ENCODE data around the gene NUPR1. TPM values are rescaled to one million over a fixed set of nuclear protein-coding genes. Genes with fewer than 3 reads are reported as not detected.

NUPR1 gene
- total and polyA plus RNA-seq, 2 of the 13 experiments (the other 11 are each of a cell fraction or from before 2014, with no cell fraction given): 18.0 to 25.6 TPM

GRCh38 chr16:28538733-28539596 lies at the start of gene NUPR1 (continued):
- TF ChIP-seq PHB2 (IDR thresholded peaks at IDR 0.05; ENCODE audit: partially characterized antibody) (no peak), NFIB (CRISPR knock-in tag; IDR thresholded peaks at IDR 0.05; ENCODE audit: borderline replicate concordance) (no peak), ZNF597 (CRISPR knock-in tag; IDR thresholded peaks at IDR 0.05) (no peak), ZNF17 (CRISPR knock-in tag; IDR thresholded peaks at IDR 0.05) (no peak), ZNF225 (CRISPR knock-in tag; IDR thresholded peaks at IDR 0.05) (peak; percentile 27), DR1 (CRISPR knock-in tag; IDR thresholded peaks at IDR 0.05) (peak; percentile 79; the same call in 1 of the 2 replicates), ZNF3 (CRISPR knock-in tag; IDR thresholded peaks at IDR 0.05) (no peak; the same call in 1 of the 2 replicates), ZZZ3 (CRISPR knock-in tag; IDR thresholded peaks at IDR 0.05; ENCODE audit: borderline replicate concordance) (no peak), ZNF317 (CRISPR knock-in tag; IDR thresholded peaks at IDR 0.05) (0 out of 2 replicates have a peak, but pooled peaks have one; percentile 18), MYC (CRISPR knock-in tag; IDR thresholded peaks at IDR 0.05; ENCODE audit: borderline replicate concordance) (0 out of 2 replicates have a peak, but pooled peaks have one; percentile 32), KAT7 (CRISPR knock-in tag; IDR thresholded peaks at IDR 0.05; ENCODE audit: borderline replicate concordance) (peak; percentile 41; the same call in 1 of the 2 replicates), ZNF275 (CRISPR knock-in tag; IDR thresholded peaks at IDR 0.05; ENCODE audit: borderline replicate concordance) (no peak), SAP130 (CRISPR knock-in tag; IDR thresholded peaks at IDR 0.05; ENCODE audit: low read depth) (peak; percentile 69), TBX3 (IDR thresholded peaks at IDR 0.05; ENCODE audit: borderline replicate concordance) (no peak), ZNF407 (CRISPR knock-in tag; IDR thresholded peaks at IDR 0.05; ENCODE audit: not compliant biosample characterization) (no peak), GFI1 (CRISPR knock-in tag; IDR thresholded peaks at IDR 0.05; ENCODE audit: borderline replicate concordance) (peak; percentile 53), ARNTL (CRISPR knock-in tag; IDR thresholded peaks at IDR 0.05) (no peak)
